HPDE6-E6E7 (cell line): ENCODE data around the gene PLEKHA8.
"Not testable (repeated sequence)": the region's sequence is repeated elsewhere in the genome, so short reads cannot be mapped to it uniquely, and the experiment has no call there.

Source experiments
- DNase-seq: peaks from one replicate; pipeline ENCODE4 v3.0.0; 2011; ENCODE audit warnings: missing footprints; ENCODE audit errors: extremely low spot score

Gene PLEKHA8

DNA sequence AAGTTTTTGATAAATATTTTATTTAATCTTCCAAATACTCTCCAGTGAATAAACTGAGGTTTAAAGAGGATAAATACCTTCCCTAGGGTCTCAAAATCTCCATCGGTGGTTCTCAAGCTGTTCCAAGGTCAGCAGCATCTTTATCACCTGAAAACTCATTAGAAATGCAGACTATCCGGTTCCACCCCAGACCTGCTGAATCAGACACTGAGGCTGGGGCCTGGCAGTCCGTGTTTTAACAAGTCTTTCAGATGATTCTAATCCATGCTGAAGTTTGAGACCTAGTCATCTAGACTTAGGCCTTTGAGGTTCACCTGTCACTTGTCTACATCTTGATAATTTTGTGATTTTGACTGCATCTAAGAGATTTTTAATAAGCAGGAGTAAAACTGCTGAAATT is 37.5 kb downstream of the PLEKHA8 start:
- peak; percentile 27 for DNase-seq

DNA sequence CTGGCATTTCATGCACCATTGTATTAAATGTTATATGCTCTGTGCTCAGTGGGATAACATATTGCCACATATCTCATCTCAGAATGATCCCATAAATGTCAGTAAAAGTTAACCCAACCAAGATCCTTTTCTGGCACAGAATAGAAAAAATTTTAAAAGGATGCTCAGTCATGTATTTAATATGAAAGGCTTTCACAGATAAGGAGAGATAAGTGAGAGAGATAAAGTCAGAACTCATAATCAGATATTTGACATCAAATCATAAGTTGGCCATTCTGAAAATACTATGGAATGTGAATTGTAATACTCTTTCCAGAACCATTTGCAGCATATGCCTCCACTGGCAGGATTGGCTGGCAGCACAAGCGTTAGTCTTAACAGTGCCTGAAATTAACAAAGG is 38.5 kb downstream of the PLEKHA8 start:
- no peak for DNase-seq

DNA sequence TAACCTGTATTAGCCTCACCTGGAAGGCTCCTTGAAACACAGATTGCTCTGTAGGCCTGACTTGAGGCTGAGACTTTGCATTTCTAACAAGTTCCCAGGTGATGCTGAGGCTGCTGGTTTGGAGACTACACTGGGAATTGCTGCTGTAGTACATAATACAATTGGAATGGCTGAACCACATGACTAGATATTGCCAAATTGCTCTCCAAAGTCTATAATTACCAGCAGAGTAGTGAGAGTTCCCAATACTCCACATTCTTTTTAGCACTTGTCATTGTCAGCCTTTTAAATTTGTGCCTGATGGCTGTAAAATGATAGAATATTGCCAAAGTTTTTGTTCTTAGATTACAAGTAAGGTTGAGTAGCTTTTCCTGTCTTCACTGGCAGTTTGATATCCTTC is 39.9 kb downstream of the PLEKHA8 start:
- no peak for DNase-seq

DNA sequence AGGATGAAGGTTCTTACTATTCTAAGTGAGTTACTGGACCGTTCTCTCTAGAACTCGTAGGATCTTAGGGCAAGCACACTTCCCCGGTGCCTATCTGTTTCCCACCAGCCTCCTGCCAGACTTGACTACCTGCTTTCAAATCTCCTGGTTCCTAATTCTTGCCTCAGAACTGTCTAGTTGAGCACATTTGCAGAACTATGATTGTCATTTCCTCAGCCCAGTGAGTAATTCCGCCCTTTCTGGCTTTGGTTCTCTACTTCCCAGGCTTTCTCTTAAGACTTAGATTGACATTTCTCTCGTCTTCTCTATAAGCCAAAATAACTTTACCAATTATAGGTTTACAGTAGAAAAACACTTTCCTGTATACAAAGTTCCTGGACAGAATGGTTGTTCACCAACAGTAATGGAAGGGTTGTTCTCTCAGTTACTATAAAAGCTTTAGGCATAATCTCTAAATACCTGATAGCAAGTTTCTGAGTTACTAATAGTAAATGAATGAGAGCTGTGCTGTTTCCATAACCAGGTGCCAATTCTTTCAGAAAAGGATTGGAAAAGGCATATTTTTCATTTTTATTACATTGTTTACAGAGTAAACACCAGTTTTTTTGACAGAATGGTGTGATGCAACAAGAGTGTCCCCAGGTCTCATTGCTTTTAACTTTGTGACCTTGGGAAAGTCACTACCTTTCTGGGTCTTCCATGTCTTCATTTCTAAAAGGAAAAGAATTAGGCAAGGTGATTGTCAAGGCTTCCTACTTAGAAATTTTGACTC is 41.1 kb downstream of the PLEKHA8 start:
- DNase-seq = no peak

DNA sequence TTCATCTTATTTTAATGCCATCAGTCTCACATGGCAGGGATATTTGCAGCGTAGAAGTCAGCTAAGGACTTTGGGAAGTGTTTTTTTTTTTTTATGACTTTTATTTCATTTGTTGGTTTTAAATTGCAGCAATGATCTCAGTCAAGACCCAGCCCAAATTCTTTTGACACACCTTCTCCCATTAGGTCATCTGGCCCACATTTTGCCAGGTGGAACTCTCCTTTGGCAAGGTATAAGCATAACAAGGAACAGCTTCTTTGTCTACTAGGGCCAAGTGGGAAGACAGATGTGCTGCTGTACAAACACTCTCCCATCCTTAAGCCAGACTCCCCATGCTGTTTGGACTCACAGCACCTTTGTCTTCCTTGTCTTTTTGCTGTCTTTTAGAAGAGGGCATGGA is 41.8 kb downstream of the PLEKHA8 start:
- DNase-seq = no peak

DNA sequence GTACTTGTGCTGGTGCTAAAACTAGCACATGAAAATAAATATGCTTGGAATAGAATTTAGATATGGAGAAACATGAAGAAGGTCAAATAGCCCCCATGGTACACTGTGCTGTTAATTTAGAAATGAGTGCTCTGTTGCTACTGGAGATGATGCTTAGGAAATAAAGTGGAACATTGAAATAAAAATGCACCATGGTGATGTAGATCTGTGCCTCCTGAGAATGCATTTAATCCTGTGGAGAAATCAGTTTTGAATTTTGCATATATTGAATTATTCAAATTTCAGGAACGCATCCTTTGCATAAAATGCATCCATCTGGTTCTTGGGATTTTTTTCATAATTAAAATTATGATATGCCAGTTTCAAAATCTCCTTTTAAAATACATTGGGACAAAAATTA is 44.5 kb downstream of the PLEKHA8 start:
- no peak for DNase-seq

DNA sequence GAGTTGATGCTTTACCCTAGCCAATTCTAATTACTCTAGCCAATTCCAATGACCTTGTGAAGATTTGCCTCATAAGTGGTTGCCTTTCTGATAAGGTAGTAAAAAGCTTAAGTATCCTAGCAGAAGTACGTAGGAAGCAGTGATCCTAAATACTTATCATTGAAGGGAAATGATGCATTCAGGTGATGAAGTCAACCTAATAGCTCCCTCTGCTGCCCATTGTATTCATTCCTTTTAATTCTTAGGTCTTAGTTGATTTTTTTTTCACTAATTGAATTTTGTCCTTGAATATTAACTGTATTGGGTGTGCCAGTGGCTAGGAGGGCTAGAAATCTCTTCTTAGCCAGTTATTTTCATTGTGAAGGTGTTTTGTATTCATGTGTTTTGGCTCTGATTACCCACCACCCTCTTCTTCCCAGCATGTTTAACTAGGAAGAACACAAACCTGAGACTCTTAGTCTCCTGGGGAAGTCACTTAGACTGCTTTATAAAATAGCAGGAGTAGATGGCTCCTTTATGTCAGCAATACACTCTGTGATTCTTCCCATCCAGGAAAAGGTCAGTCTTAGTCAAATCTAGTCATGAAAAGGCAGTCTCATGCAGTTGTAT is 46.3 kb downstream of the PLEKHA8 start:
- DNase-seq = peak; percentile 36

DNA sequence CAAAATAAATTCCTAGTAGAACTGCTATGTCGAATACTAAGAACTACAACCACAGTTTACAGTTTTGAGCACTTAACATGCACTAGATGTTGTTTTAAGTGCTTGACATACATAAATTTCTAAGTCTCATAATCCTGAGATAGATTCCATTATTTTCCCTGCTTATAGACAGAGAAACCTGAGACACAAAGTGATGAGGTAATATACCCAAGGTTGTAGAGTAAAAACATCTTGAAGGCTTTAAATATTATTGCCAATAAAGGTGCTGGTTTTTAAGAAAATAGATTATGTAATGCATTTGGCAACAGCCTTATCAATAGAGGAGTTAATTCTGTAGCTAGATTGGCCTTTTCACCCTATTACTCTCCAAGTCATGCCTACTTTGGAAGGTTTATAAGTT is 48.2 kb downstream of the PLEKHA8 start:
- DNase-seq = no peak

DNA sequence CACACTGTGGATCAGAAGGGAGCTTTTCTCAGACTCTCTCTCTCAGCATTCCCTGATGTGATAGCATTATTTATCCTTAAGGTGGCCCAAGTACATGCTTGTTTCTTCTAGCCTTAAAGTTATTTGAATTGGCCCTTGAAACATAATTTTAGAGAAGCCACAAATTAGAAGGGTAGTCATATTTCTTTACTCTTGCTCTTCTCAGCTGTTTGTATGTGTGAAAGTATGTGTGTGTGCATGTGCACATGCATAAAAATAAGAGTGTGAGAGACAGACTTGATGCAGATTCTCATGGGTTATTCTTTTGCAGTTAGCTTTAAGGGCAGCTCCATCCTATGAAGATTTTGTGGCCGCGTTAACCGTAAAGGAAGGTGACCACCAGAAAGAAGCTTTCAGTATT is 50.1 kb downstream of the PLEKHA8 start:
- no peak for DNase-seq

DNA sequence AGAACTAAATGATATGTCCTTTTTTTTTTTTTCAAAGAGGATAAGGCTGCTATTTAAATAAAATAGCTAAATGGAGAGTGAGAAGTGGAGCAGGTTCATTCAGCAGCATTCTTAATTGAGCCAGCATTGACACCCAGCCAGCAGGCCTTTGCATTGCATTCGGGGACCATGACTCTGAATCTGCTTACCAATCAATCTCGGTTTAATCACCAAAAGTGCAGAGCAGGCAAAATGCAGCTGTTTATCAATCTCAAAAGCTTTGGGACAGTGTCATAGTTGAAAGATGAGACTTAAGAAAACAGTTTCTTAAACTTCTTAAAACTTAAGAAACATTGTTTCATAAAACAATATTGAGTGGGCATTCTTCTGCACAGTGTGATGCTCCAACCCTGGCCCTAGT is 51.7 kb downstream of the PLEKHA8 start:
- no peak for DNase-seq

DNA sequence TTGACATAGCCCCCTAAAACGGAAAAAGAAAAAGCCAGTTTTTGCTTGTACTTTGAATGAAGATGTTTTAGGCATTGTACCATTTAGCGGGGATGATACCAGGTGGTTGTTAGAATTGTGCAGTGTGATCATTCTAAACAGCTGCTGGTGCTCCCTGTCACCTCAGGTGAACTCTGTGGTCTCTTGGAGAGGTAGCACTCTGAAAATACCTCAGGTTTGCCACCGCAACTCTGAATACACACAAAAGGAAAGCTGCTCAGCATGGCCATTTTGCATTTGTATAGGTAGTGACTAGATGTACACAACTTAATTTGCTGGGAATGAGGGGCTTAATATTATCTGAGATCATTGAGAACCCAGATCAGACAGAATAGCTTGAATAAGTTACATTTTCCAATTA is 52.6 kb downstream of the PLEKHA8 start:
- no peak for DNase-seq

DNA sequence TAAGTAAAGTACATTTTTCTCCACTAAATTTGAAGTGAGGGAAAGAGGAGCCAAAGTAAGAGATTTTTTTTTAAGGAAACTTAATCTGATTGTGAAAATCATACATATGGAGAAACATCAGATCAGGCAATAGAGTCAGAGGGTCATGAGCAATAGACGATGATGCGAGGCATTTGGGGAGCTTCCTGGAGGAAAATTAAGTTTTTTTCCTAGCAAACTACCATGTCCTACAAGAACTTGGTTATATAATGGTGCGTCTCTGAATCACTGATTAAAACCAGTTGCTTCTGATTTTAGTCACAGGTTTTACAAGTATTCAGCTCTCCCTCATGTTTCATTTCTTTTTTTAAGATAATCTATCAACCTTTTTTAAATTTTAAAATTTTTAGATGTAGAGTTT is 54.5 kb downstream of the PLEKHA8 start:
- DNase-seq = no peak

DNA sequence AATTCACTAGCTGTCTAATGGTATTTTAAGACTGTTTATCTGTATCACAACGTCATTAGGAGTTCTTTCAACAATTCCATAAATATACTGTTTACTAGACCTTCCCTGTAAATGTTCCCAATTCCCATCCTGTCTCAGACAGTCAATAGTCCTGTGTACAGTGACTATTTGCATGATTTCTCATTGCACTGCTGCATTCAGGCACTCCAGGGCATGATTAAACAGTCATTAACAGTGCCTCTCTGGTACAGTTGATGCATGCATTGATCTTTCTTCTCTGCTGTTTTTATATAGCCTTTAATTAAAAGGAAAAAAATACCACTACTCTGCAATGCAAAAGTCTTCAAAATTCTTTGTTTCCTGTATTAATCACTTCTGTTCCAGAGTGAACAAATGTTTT is 55.1 kb downstream of the PLEKHA8 start:
- DNase-seq = no peak

DNA sequence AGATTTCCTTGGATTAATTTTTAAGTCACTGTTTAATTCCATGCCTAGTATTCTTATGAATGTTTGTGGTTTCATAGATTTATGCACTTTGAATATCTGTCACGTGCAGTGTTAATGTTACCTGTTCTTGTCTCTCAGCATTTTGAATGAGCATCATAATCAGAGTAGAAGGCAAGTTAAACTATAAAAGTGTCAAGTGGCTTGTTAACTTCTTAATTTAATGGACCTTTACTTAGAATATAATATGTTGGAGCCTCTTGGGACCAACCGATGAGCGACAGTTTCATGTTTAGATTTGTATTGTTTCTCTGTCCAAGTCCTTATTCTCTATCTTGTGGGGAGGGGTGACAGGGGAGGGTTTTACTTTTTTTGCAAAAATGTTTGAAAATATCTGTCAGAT is 56.0 kb downstream of the PLEKHA8 start:
- no peak for DNase-seq

DNA sequence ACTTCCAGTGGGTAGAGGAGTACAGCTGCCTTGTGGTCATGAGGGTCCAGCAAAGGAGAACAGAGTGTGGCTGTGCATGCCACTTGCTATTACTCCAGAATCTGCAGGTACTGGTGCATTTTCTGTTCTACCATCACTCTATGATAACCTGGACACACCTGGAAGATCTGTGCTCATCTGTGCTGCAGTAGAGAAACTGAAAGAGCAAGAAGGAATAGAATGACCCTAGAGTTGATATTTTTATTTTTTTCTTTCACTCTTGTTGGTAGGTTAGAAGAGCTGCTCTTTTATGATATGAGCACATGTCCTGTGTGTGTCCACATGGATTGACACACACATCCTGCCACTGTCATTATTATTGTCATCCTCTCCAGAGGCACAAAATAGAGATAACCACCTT is 58.3 kb downstream of the PLEKHA8 start:
- no peak for DNase-seq

DNA sequence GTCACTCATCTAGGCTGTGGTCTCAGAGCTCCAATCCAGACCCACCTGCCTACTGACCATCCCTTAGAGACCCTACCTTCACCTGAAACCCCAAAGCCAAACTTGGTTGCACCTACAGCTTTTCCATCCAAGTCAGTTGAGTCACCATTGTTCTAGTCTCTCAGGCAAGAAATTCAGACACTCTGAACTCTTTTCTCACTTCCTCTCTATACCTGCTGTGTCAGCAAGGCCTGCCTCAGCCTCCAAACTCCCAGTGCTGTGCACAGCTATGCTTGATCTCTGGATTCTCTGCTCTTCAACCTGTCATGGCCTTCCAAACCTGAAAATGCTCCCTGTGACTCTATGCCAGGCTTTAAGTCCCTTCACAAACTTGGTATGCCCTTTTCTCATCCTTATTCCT is 59.2 kb downstream of the PLEKHA8 start:
- no peak for DNase-seq

DNA sequence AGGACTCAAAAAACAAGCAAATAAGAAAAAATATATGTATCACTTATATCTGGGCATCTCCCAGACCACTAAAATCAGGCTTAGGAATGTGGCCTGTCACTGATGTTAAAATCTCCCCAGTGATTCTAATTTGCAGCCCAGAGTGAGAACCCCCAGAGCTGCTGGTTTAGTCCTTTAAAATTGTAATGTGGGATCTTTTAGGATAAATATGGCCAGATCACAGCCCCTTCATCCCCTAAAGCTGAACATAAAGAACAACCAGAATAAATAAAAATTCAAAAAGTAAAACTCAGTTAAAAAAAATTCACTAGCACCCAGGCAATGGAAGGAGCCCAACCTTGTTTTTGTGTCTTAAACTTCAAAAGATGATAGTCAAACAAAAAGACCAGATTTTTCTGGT is 60.1 kb downstream of the PLEKHA8 start:
- no peak for DNase-seq

DNA sequence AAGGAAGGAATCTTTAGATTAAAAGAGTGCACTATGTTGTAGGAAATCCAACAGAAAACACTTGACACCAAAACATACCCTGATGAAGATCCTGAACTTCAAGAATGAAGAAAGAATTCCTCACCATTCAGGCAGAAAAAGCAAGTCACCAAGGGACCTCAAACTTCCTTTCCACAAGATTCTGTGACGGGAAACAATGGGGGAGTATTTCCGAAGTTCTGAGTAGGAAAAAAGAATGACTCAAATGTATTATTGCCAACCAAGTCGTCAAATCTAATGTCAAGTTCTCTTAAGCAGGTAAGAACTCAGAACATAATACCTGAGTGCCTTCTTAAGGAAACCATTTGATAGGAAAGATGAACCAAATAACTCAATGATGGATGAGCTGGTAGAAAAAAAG is 61.9 kb downstream of the PLEKHA8 start:
- no peak for DNase-seq

DNA sequence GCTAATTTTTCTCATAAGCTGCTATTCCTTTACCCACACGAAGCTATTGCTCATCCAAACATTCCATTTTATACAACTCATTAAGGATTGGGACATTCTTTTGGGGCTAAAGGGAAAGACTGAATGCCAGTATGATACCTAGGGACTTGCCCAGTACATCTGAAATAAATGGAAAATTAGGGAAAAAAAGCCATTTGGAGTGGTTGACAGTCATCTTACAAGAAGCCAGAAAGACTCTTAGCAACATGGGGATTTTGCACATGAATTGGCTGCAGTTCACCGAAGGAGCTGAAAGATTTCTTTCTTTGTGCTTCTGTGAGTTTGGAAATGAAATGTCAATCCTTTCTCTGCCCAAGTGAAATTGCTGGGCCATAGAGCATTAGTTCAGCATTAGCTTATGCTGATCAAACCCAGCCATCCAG is 63.3 kb downstream of the PLEKHA8 start:
- DNase-seq = peak; percentile 22

DNA sequence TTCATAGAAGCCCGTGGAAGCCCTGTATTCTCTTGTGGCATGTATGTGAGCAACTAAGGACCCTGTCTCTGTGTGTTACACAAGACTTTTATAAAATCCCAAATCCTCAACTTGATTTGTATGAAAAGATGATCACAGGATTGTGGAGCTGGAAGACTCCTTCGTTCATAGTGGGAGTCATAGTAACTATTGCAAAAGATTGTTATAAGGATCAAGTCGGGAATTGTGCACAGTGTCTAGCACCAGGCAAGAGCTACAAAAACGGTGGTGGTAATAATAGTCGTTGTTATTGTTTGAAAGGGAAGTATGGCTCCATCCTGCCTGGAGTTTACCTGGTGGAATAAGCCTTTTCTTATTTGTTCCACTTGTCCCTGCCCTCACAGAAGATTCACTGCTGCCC is 63.8 kb downstream of the PLEKHA8 start:
- no peak for DNase-seq

DNA sequence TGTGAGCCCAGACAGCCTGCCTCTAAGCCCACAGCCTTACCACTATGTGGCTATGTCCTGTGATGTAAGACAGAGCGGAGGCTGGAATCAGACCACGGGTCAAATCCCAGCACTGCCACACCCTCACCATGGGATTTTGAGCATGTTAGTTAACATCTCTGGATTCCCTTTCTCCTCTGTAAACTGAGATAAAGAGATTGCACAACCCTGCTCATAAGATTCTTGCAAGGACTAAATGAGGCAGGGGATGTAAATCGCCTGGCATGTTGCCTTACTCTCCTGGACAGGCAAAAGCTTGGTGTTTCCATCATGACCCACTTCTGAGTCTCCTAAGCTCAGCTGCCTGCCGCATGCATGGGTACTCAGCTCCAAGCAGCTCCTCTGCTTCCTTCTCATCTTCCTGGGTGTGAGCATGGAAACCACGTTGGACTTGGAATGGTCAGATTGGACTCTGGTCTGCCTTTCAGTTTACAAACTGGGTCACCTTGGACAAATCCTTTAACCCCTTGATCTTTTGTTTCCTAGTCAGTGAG is 65.3 kb downstream of the PLEKHA8 start:
- DNase-seq = no peak

DNA sequence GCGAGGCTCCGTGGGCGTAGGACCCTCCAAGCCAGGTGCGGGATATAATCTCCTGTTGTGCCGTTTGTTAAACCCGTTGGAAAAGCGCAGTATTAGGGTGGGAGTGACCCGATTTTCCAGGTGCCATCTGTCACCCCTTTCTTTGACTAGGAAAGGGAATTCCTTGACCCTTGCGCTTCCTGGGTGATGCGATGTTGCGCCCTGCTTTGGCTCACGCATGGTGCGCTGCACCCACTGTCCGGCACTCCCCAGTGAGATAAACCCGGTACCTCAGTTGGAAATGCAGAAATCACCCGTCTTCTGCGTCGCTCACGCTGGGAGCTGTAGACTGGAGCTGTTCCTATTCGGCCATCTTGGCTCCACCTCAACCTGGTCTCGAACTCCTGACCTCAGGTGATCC is 70.4 kb downstream of the PLEKHA8 start:
- not testable (repeated sequence) for DNase-seq

DNA sequence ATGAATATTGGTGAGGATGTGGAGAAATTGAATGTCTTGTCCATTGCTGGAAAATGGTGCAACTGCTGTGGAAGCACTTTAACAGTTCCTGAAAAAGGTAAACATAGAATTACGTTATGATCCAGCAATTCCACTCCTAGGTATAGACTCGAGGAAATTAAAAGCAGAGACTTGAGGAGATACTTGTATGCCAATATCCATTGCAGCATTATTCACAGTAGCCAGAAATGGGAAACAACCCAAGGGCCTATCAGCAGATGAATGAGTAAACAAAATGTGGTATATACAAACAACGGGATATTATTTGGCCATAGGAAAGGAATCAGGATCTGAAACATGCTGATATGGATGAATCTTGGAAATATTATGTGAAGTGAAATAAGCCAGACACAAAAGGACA is 74.1 kb downstream of the PLEKHA8 start:
- DNase-seq = no peak

DNA sequence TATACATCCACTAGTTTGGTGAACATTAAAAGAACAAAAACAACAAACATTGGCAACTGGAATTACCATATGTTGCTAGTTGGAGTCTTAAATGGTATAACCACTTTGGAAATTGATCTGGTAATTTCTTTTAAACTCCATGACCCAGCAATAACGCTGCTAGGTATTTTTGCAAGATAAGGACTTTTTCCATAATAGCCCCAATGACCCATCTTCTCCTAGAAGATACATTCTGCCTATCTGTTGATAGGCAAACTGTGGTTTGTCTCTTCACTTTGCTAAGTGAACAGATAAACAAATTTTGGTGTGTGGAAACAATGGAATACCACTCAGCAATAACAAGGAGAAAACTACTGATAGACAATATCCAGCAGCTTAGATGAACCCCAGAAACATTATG is 75.9 kb downstream of the PLEKHA8 start:
- DNase-seq = no peak
